Naive thymus-derived CD4-positive, alpha-beta T cell (primary cell): ENCODE results near the gene SPATA9. TPM values are rescaled to one million over a fixed set of nuclear protein-coding genes. Genes with fewer than 3 reads are reported as not detected.
"Not testable (repeated sequence)": the region's sequence is repeated elsewhere in the genome, so short reads cannot be mapped to it uniquely, and the experiment has no call there.

ENCODE experiments used
- ATAC-seq: fragments of 150-1000 bp; cut with Tn5 transposase; 2 replicates; pipeline ENCODE4 v1.10.0; 2021; ENCODE audit warnings: mild to moderate bottlenecking, moderate library complexity
- CTCF ChIA-PET: fragments of 350-600 bp; sonication (Branson Sonifier 250); formaldehyde crosslinking; loops from one replicate; lab custom pipeline; 2021; ENCODE audit warnings: antibody characterized with exemption; lab: Charles Lee
- POLR2A ChIA-PET: fragments of 350-600 bp; sonication (Branson Sonifier 250); formaldehyde crosslinking; loops from one replicate; lab custom pipeline; 2021; ENCODE audit warnings: antibody characterized with exemption, inconsistent platforms; lab: Charles Lee
- DNase-seq, 9 donors: peaks; one replicate each; pipeline versions ENCODE4 v3.0.0 to v3.0.0-alpha.2; 2020 to 2022; ENCODE audit warnings: mixed read lengths in 1 of 9
- H3K27ac ChIP-seq: one replicate; pipeline ENCODE4 v1.7.0; 2013; ENCODE audit warnings: mild to moderate bottlenecking, low read depth, low read length, moderate library complexity
- H3K27me3 ChIP-seq, 2 donors: one replicate each; pipeline ENCODE4 v1.7.0; 2013; ENCODE audit warnings: low read length in 2 of 2, mild to moderate bottlenecking in 2 of 2, moderate library complexity in 2 of 2; ENCODE audit not compliant: control insufficient read depth in 2 of 2, insufficient read depth in 2 of 2
- H3K36me3 ChIP-seq, 3 experiments: 1 replicate in 2 of 3; 2 replicates in 1 of 3; pipeline ENCODE4 v1.7.0; 2013; ENCODE audit warnings: low read length in 3 of 3, mild to moderate bottlenecking in 3 of 3, moderate library complexity in 1 of 3; ENCODE audit not compliant: insufficient read depth in 3 of 3, control insufficient read depth in 2 of 3
- H3K4me1 ChIP-seq, 2 donors: one replicate each; pipeline ENCODE4 v1.7.0; 2013; ENCODE audit warnings: low read length in 2 of 2, mild to moderate bottlenecking in 2 of 2, moderate library complexity in 1 of 2; ENCODE audit not compliant: control insufficient read depth in 2 of 2, insufficient read depth in 2 of 2
- H3K4me3 ChIP-seq: 2 replicates; pipeline ENCODE4 v1.7.0; 2013; ENCODE audit warnings: mild to moderate bottlenecking, low read length
- H3K9me3 ChIP-seq, 3 experiments: 1 replicate in 2 of 3; 2 replicates in 1 of 3; pipeline ENCODE4 v1.7.0; 2013; ENCODE audit warnings: low read length in 3 of 3; ENCODE audit not compliant: control insufficient read depth in 2 of 3
- H3K27ac Mint-ChIP-seq, 9 donors: one replicate each; pipeline ENCODE4 v1.8.0; 2020 to 2022; ENCODE audit warnings: mixed read lengths in 9 of 9, mild to moderate bottlenecking in 8 of 9, moderate library complexity in 5 of 9, inconsistent platforms in 2 of 9
- H3K27me3 Mint-ChIP-seq, 5 donors: one replicate each; pipeline ENCODE4 v1.8.0; 2021 to 2022; ENCODE audit warnings: mixed read lengths in 5 of 5, mild to moderate bottlenecking in 1 of 5
- H3K36me3 Mint-ChIP-seq, 5 donors: one replicate each; pipeline ENCODE4 v1.8.0; 2020 to 2022; ENCODE audit warnings: mixed read lengths in 5 of 5, mild to moderate bottlenecking in 3 of 5, inconsistent platforms in 1 of 5
- H3K4me1 Mint-ChIP-seq, 7 donors: one replicate each; pipeline ENCODE4 v1.8.0; 2020 to 2022; ENCODE audit warnings: mixed read lengths in 7 of 7, mild to moderate bottlenecking in 3 of 7, inconsistent platforms in 1 of 7
- H3K4me3 Mint-ChIP-seq, 10 donors: one replicate each; pipeline ENCODE4 v1.8.0; 2020 to 2022; ENCODE audit warnings: mild to moderate bottlenecking in 10 of 10, mixed read lengths in 10 of 10, moderate library complexity in 6 of 10, inconsistent platforms in 2 of 10
- H3K9me3 Mint-ChIP-seq, 11 donors: one replicate each; pipeline ENCODE4 v1.8.0; 2020 to 2022; ENCODE audit warnings: mixed read lengths in 11 of 11, mild to moderate bottlenecking in 4 of 11, inconsistent platforms in 1 of 11, moderate library complexity in 1 of 11
- intact Hi-C, 2 donors: fragments of 100-400 bp; cut with micrococcal nuclease; formaldehyde crosslinking; loops; one replicate each; pipeline ENCODE4 v1.15.1; 2023
- polyA plus RNA-seq, 2 donors: library from polyadenylated mRNA; unstranded; fragments of 300-500 nt; fragmentation: Illumina TruSeq; gene quantifications; one replicate each; pipeline ENCODE4 v1.2.3, GENCODE V29; 2021
- total RNA-seq, 6 experiments: library from RNA in 5 of 6; stranded (reverse) in 5 of 6; gene quantifications; 1 replicate in 5 of 6; 2 replicates in 1 of 6; pipeline ENCODE4 v1.2.3 and lab custom pipeline; 2021 to 2026

The SPATA9 gene
- total and polyA plus RNA-seq, 7 experiments from 2014 or later, result 0.66 TPM; not detected in 6

DNA sequence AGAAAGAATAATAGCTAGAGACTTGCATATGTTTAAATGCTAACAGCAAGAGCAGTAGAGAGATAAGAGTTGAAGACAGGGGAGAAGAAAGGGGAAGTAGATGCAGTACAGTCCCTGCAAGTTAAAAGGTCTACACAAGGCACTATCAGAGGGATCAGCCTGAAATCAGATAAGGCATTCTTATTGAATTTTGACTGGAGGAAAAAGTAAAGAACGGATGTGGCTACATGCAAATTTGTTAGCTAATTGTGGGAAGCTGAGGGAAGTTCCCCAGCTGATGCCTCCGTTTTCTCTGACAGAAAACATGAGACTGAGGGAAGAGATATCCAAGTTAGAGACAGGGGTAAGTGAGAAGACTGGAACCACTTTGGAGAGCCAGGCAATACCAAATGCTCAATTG lies 35.4 kb upstream of the SPATA9 start:
- peaks cover 8 to 29% (median 16%) of the 10 kb centered on the region in 7 donors for H3K4me1 Mint-ChIP-seq
- Histone ChIP-seq H3K4me3 (no peak overlapping the region), H3K27me3 (no peaks in the 10 kb centered on the region), H3K9me3 (no peaks in the 10 kb centered on the region), H3K27ac (no peak overlapping the region), H3K4me1 (peaks cover 9 to 22% of the 10 kb centered on the region in 2 donors), H3K36me3 (no peaks in the 10 kb centered on the region)
- ATAC-seq (peak; percentile 94), DNase-seq (peak in 6 of 9 donors; percentile 21 to 60 (median 40))
- intact Hi-C loops, result loop anchor here (1.0 to 5.0 kb wide), 4 partner anchors 44 to 163 kb away; partner anchors contain the start of gene ARSK (in 1 of the 2)
- H3K36me3 Mint-ChIP-seq, result peaks cover 0 to 4% (median 0%) of the 10 kb centered on the region in 5 donors
- no peak overlapping the region for H3K4me3 Mint-ChIP-seq
- no peaks in the 10 kb centered on the region for H3K9me3 Mint-ChIP-seq
- H3K27ac Mint-ChIP-seq, result no peak overlapping the region
- peaks cover 0 to 34% (median 0%) of the 10 kb centered on the region in 5 donors for H3K27me3 Mint-ChIP-seq
- CTCF ChIA-PET, result no interaction called here
- POLR2A ChIA-PET, result no interaction called here

DNA sequence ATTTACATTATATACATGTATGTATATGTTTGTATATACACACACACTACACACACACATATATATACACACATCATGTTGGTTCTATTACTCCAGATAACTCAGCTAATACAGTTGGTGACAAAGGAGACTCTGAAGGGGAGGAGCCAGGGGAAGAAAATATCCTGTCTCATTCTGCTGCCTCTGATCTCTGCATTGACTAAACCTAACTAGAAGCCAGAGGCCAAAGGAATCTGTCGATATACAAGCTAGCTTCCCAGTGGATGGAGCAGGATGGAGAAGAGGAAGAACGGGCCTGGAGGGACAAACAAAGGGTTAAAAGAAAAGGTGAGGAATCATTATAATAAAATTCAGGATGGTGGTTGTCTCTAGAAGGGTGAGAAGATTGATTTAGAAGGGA lies 34.6 kb upstream of the SPATA9 start:
- H3K4me1 Mint-ChIP-seq, result peaks cover 8 to 26% (median 16%) of the 10 kb centered on the region in 7 donors

DNA sequence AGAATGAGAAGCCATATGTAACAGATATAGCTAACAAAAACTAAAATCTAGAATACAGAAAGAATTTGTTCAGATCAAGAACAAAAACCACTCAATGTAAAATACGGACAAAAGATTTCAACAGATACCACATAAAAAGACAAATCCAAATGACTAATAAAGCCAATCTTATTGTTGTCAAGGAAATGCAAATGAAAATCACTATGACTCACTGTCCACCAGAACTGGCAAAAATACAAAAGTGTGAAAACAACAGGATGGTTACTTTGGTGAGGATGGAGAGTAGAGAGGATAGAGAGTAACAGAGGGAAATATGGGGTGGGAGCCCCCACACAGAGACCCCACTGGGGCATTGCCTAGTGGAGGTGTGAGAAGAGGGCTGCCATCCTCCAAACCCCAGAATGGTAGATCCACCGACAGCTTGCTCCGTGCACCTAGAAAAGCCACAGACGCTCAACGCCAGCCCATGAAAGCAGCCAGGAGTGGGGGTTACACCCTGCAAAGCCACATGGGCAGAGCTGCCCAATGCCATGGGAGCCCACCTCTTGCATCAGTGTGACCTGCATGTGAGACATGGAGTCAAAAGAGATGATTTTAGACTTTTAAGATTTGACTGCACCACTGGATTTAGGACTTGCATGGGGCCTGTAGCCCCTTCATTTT lies 33.1 kb upstream of the SPATA9 start:
- Histone ChIP-seq H3K27me3 (no peaks in the 10 kb centered on the region), H3K4me3 (no peak overlapping the region), H3K9me3 (no peaks in the 10 kb centered on the region), H3K36me3 (no peaks in the 10 kb centered on the region), H3K27ac (no peak overlapping the region), H3K4me1 (peaks cover 9 to 22% of the 10 kb centered on the region in 2 donors)
- POLR2A ChIA-PET, result interaction anchor here (0.6 kb wide), 1 partner anchor 40 kb away, joined by 3 read pairs; no protein-coding TSS in a partner anchor
- peaks cover 5 to 21% (median 6%) of the 10 kb centered on the region in 7 donors for H3K4me1 Mint-ChIP-seq
- H3K36me3 Mint-ChIP-seq, result peaks cover 0 to 4% (median 0%) of the 10 kb centered on the region in 5 donors
- no peak for ATAC-seq
- peak overlapping the region in 2 of 9 donors; percentile 5 to 9 for H3K27ac Mint-ChIP-seq
- H3K9me3 Mint-ChIP-seq, result no peaks in the 10 kb centered on the region
- peaks cover 0 to 38% (median 0%) of the 10 kb centered on the region in 5 donors for H3K27me3 Mint-ChIP-seq
- CTCF ChIA-PET, result no interaction called here
- DNase-seq, result no peak
- H3K4me3 Mint-ChIP-seq, result no peak overlapping the region
- intact Hi-C loops, result loop anchor here in 1 of 2 donors (5.0 kb wide), 2 partner anchors 46 to 54 kb away; no protein-coding TSS in a partner anchor

More for the DNA sequence above, 34.6 kb upstream of the SPATA9 start:
- no peak overlapping the region for H3K27ac Mint-ChIP-seq
- peaks cover 9 to 22% of the 10 kb centered on the region in 2 donors for H3K4me1 ChIP-seq
- H3K9me3 ChIP-seq, result no peaks in the 10 kb centered on the region
- intact Hi-C loops, result loop anchor here in 1 of 2 donors (5.0 kb wide), 2 partner anchors 45 to 55 kb away; no protein-coding TSS in a partner anchor
- DNase-seq (no peak), ATAC-seq (no peak)
- no peaks in the 10 kb centered on the region for H3K27me3 ChIP-seq
- H3K27ac ChIP-seq, result no peak overlapping the region
- peaks cover 0 to 35% (median 0%) of the 10 kb centered on the region in 5 donors for H3K27me3 Mint-ChIP-seq
- no peak overlapping the region for H3K4me3 ChIP-seq
- ChIA-PET POLR2A (interaction anchor here (0.7 kb wide), 1 partner anchor 46 kb away, joined by 3 read pairs; no protein-coding TSS in a partner anchor), CTCF (no interaction called here)
- H3K36me3 Mint-ChIP-seq, result peaks cover 0 to 4% (median 0%) of the 10 kb centered on the region in 5 donors
- no peaks in the 10 kb centered on the region for H3K36me3 ChIP-seq
- no peak overlapping the region for H3K4me3 Mint-ChIP-seq
- H3K9me3 Mint-ChIP-seq, result no peaks in the 10 kb centered on the region

DNA sequence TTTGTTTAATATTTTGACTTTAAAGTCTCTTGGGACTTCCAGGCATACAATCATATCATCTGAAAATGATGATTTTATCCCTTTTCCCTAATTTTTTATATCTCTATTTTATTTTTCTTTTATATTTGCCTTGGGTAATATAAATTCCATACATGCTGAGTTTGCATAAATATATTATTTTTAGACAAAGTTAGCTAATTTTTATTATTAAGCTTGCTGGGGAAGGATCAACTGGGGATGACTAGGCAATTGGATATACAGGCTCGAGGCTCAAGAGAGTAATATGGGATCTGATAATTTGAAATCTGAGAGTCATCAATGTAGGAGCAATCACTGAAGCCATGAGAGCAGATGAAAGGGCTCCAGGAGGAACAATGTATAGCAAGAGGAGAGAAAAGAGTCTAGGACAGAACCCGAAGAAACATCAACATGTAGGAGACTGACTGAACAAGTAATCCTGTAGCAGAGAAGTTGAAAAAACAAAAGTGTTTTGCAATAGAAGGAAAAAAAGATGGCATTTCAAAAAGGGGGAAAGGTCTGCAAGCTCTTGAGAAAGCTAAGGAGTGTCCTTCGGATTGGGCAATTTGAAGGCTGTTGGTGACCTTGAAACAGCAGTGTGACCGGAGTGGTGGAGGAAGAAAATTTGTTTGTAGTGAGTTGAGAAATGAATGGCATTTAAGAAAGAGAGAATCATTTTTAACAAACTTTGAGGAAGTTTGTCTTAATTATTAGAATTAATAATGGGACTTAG lies 31.3 kb upstream of the SPATA9 start:
- peaks cover 0 to 26% (median 0%) of the 10 kb centered on the region in 5 donors for H3K27me3 Mint-ChIP-seq
- H3K4me3 Mint-ChIP-seq, result no peak overlapping the region
- POLR2A ChIA-PET, result no interaction called here

DNA sequence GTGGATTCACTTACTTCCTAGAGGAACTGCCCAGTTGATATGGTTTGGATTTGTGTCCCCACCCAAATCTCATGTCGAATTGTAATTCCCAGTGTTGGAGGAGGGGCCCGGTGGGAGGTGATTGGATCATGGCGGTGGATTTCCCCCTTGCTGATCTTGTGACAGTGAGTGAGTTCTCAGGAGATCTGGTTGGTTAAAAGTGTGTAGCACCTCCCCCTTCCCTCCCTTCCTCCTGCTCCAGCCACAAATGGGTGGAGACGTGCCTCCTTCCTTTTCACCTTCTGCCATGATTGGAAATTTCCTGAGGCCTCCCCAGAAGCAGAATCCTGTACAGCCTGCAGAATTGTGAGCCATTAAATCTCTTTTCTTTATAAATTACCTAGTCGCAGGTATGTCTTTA lies 30.5 kb upstream of the SPATA9 start:
- DNase-seq, POLR2A ChIA-PET, H3K9me3 Mint-ChIP-seq, H3K27ac ChIP-seq, CTCF ChIA-PET, H3K4me3 ChIP-seq, H3K27me3 ChIP-seq, intact Hi-C loops, H3K27ac Mint-ChIP-seq, H3K36me3 ChIP-seq, H3K36me3 Mint-ChIP-seq, ATAC-seq, H3K4me3 Mint-ChIP-seq, H3K9me3 ChIP-seq: not testable (repeated sequence)
- Mint-ChIP-seq H3K27me3 (peaks cover 0 to 31% (median 0%) of the 10 kb centered on the region in 5 donors), H3K4me1 (peaks cover 0 to 19% (median 6%) of the 10 kb centered on the region in 7 donors)
- peaks cover 3 to 14% of the 10 kb centered on the region in 2 donors for H3K4me1 ChIP-seq

More for the DNA sequence above, 31.3 kb upstream of the SPATA9 start:
- DNase-seq (no peak), ATAC-seq (no peak)
- Histone ChIP-seq H3K4me3 (no peak overlapping the region), H3K27me3 (no peaks in the 10 kb centered on the region), H3K27ac (no peak overlapping the region), H3K36me3 (no peaks in the 10 kb centered on the region), H3K9me3 (no peaks in the 10 kb centered on the region), H3K4me1 (peaks cover 9 to 22% of the 10 kb centered on the region in 2 donors)
- Mint-ChIP-seq H3K9me3 (no peaks in the 10 kb centered on the region), H3K36me3 (peaks cover 0 to 4% (median 0%) of the 10 kb centered on the region in 5 donors), H3K4me1 (peaks cover 0 to 19% (median 6%) of the 10 kb centered on the region in 7 donors), H3K27ac (no peak overlapping the region)
- intact Hi-C loops, result no loop called here
- CTCF ChIA-PET, result no interaction called here

DNA sequence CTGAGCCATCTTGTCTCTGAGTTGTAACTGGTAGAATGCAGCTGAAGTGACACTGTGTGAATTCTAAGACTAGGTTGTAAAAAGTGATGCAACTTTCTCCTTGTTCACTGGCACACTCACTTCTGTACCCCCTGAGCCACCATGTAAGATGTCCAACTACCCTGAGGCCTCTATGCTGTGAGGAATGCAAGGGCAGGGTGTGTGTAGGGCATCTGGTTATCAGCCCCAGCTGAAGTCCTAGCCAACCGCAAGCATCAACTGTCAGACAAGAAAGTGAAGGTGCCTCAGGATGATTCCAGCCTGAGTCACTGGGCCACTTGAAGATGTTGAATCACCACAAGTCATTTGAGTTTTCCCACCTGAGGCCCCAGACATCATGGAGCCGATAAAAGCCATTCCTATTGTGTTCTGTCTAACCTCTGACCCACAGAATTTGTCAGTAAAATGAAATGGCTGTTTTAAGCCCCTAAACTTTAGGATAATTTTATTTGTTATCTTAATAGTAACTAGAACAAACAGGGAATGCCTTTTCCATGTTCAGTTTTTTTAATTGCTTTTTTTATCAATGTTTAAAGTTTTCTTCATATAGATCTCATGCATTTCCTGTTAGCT lies 29.7 kb upstream of the SPATA9 start:
- peak overlapping the region in 1 of 9 donors; percentile 10 for H3K27ac Mint-ChIP-seq
- no peaks in the 10 kb centered on the region for H3K9me3 ChIP-seq
- H3K36me3 ChIP-seq, result no peaks in the 10 kb centered on the region
- POLR2A ChIA-PET, result interaction anchor here (1.0 kb wide), 1 partner anchor 11 kb away, joined by 3 read pairs; no protein-coding TSS in a partner anchor
- peaks cover 0 to 33% (median 0%) of the 10 kb centered on the region in 5 donors for H3K27me3 Mint-ChIP-seq
- CTCF ChIA-PET, result no interaction called here
- peaks cover 0 to 4% (median 0%) of the 10 kb centered on the region in 5 donors for H3K36me3 Mint-ChIP-seq
- peaks cover 0 to 19% (median 6%) of the 10 kb centered on the region in 7 donors for H3K4me1 Mint-ChIP-seq
- ATAC-seq, result no peak
- H3K27me3 ChIP-seq, result no peaks in the 10 kb centered on the region
- H3K9me3 Mint-ChIP-seq, result no peaks in the 10 kb centered on the region
- no peak overlapping the region for H3K4me3 ChIP-seq
- H3K4me1 ChIP-seq, result peaks cover 0 to 6% of the 10 kb centered on the region in 2 donors
- intact Hi-C loops, result no loop called here
- DNase-seq, result no peak
- H3K27ac ChIP-seq, result no peak overlapping the region
- no peak overlapping the region for H3K4me3 Mint-ChIP-seq
